GM18499 (cell line): ENCODE measurements around the gene MYBPC2.
A peak's percentile ranks its signal among the peaks of the same experiment; 100 is the strongest.

ENCODE experiments used
- ATAC-seq: cut with Tn5 transposase; IDR thresholded peaks from one replicate; pipeline ENCODE4 v1.9.1; 2021; ENCODE audit warnings: moderate number of reproducible peaks; ENCODE audit not compliant: insufficient read depth, unreplicated experiment

Gene MYBPC2

DNA sequence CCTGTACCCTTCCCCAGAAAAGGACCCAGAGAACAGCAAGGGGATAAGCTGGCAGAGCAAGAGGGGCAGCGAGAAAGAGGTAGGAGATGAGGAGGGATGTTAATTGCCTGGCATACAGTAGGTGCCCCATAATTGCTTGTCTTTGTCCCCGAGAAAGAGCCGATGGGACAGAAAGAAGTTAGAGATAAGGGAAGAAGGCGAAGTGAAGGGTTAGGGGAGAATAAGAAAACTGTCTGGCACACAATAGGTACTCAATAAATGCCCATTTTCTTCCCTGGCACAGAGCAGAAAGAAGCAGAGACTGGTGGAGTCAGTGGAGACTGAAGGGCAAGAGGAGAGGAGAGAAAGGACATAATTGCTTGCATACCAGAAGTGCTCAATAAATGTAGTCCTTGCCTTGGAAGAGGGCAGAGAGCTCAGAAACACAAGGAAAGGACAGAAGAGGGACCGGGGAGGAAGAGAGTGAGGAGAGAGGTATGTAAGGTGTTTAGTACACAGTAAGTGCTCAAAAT lies 62.4 kb downstream of the MYBPC2 start:
- ATAC-seq, result no peak

DNA sequence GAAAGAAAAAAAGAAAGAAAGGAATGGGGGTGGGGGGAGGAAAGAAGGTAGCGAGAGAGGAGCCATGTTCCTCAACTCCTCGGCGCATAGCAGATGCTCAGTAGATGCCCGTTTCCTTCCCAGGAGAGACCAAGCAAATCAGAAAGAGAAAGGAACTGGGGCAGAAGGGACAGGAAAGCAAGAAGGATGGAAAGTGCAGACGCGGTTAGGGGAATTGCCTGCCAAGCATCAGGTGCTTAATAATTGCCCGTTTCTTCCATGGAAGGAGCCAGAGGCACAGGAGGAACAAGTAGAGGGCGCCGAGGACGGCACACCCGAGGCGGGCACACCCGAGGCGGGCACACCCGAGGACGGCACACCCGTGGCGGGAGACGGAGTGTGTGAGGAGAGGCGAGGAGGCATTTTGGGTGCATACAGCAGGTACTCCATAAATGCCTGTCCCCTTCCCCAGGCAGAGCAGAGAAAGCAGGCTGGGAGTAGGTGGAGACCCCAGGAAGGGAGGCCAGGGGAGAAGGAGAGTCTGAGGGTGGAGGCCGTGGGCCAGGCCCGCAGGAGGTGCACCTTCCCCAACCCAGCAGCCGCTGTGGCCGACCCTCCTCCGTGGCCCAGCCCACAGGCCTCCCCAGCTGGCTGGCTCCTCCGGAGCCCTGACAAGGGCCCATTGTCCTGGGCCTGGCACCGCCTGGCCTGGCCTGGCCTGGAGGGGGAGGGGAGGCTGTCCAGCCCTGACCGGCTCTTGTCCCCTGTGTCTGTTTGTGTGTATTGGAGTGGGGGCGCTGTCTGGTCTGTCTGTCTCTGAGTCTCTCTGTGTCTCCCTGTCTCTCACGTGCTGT lies 63.7 kb downstream of the MYBPC2 start:
- ATAC-seq, result no peak

DNA sequence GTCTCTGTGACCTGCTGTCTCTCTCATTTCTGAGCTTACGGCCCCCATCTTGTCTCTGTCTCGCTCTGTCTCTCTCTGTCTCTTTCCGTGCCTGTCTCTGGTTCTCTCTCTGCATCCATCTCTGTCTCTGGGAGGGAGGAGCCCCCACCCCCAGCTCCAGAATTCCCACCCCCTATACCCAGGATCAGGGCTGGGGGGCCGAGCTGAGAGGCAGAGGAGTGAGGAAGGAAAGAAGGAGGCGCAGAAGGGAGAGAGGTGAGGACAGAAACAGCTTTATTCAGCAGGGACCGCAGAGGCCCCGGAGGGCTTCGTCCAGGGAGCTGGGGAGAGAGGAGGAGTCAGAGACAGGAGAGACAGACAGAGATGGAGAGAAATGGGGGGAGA lies 64.3 kb downstream of the MYBPC2 start:
- no peak for ATAC-seq

DNA sequence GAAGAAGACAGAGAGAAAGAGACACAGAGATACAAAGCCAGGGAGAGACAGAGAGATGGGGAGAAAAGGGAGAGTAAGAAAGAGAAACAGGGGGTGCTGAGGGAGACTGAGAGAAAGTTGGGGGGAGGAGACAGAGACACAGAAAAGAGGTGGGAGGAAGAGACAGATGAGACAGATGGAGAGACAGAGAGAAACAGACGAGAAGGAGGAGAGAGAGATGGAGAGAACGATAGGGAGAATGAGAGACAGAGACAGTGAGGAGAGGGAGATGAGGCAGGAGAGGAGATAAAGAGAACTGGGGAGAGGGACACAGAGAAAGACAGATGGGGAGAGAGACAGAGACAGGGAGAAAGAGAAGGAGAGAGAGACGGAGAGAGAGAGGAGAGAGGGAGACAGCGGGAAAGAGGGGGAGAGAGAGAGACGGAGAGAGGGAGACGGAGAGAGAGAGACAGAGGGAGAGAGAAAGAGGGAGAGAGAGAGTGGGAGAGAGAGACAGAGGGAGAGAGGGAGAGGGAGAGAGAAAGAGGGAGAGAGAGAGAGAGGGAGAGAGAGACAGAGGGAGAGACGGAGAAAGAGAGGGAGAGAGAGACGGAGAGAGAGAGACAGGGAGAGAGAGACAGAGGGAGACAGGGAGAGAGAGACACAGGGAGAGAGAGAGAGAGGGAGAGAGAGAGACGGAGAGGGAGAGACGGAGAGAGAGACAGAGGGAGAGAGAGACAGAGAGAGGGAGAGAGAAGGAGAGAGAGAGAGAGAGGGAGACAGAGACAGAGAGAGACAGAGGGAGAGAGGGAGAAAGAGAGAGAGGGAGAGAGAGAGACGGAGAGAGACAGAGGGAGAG lies 65.7 kb downstream of the MYBPC2 start:
- ATAC-seq, result no peak

DNA sequence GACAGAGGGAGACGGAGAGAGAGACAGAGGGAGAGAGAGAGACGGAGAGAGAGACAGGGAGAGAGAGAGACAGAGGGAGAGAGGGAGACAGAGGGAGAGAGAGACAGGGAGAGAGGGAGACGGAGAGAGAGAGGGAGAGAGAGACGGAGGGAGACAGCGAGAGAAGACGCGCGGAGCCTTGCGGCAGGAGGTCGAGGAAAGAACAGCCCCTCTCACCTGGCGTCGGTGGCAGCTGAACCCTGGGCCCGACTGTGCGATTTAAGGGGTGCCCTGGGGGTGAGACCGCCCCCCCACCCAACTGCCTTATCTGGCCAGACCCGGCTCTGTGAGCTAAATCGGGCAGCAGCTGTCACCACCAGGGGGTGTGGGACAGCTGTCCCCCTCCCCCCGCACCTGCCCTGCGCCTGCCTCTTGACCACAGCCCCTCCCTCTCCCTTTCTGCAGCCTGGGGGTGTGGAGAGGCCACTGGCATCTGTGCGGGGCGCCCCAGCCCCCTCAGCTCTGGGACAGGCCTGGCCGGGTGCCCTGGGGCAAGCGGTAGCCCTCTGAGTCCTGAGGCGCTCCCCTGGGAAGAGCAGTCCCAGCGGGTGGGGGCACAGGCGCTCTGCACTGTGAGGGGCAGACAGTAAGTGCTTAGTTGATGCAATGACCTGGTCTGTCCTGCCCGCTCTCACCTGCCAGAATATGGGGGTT lies 67.5 kb downstream of the MYBPC2 start:
- no peak for ATAC-seq

DNA sequence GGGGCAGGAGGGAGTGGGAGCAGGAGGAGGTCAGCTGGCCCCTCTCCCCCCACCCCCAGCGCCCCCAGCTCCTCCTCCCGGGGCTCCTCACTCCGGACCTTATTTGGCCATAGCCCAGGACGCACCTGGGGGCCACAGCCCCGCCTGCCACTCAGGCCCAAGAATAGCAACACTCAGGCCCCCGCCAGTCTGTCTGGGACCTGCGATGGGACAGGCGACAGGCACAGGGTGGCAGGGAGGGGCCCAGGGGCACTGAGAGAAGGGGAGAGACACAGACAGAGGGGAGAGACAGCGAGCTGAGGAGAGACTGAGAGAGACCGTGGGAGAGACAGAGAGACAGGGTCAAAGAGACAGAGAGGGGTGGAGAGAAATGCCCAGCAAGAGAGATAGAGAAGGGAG lies 68.1 kb downstream of the MYBPC2 start:
- ATAC-seq, result no peak

DNA sequence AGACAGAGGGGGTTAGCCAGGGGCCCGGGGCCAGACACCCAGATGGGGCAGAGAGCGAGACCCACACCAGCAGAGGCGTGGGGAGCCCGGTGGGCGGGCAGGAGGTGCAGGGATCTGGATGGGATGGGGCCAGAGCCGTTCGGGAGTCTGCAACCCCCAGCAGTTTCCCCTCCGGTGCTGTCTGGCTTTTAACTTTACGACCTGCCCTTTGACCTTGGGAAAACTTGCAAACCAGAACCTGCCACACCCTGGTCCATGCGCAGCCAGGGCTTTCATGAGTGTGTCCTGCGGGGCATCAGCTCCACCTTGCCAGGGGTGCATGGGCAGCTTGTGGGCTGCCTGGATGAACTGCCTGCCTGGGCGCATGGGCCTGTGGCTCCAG lies 68.5 kb downstream of the MYBPC2 start:
- no peak for ATAC-seq

DNA sequence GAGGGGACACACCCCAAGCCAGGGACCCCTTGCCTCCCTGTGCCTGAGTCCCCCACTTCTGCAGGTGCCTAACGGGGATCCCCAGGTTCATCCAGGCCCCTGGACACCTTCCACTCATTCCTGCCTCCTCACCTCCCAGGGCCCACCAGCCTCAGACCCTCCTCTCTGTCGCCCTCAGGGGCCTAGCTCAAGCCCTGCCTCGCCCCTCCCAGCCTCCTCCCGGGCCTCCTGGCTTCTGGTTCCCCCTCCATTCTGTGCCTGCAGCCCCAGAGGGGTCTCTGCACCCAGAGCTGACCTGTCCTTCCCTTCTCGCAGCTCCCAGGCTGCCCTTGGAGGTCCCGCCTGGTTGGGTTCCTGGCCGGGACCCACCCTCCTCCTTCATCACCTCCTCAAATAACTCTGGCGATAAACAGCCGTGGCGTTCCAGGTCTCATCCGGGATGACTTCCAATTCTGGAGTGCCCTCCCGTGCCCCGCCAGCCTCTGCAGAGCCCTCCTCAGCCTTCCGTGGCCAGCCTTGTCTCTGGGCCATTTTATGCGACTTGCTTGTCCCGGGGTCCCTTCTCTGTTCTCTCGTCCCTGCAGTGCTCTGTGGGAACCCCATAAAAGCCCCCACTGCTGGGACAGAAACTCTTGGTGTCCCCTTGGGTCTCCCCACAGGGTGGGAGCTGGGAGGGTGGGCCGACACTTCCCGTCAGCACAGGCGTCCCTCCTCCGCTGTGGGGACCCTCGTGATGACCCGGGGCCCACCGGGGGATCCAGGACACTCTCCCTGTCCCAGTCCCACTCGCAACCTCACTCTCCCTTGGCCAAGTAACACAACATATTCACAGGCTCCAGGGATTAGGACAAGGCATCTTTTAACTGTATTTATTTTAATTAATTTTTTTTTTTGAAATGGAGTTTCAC lies 69.1 kb downstream of the MYBPC2 start:
- no peak for ATAC-seq

DNA sequence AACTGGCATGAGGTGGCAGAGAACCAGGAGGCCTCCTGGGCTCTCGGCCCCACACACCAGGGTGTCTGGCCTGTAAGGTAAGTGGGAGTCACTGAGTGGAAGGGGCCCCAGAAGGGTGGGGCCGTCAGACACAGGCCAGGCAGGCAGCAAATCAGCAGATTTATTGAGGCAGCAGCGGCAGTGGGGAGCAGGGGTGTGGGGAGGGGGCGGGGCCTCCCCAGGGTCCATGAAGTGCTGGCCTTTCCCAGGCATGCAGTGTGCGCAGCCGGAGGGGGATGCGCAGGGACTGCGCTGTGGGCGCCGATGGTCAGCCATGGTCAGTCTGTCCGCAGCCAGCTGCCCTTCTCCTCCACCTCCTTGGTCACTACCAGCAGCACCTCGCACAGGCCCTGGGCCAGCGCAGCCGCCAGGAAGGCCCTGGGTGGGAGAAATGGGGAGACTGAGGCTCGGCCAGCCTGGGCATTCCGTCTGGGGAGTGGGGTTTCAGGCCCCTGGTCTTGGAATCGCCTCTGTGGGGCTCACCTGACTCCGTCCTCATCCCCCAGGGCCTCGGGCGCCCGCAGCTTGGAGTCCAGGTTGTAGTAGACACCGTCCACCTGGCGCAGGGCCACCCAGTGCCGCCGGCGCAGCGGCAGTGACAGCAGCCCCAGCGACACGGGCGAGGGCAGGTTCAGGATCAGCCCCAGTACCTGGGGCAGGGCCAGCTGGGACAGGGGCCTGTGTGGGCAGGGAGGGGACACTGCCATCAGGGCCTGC lies 73.3 kb downstream of the MYBPC2 start:
- ATAC-seq, result no peak

DNA sequence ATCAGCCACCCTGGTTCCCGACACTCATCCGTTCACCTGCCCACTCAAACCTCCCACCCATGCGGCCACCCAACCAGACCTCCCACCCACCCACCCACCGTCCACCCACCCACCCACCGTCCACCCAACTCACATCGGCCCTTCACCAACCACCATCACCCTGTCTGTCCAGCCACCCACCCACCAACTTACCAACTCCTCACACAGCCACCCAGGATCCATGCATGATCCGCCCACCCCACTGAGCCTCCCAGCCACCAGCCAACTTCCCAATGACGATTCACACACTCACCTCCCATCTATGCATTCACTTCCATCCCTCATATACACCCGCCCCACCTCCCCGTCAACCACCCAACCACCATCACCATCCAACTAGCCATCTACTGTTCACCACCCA lies 74.0 kb downstream of the MYBPC2 start:
- no peak for ATAC-seq

DNA sequence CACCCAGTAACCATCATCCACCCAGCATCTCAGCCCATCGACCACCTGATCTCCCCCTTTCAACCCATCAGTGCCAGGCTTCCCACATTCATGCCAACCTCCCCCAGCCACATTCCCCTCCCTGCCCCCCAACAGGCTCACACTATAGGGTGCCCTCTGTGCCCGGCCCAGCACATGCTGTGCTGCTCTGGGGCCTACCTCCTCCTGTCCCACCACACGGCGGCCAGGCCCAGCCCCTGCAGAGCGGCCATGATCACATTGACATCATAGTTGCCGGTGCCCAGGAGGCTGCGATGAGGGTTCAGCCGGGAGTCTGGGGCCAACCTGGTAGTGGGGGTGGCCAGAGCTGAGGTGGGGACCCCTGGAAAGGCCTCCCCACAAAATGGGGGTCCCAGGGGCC lies 74.7 kb downstream of the MYBPC2 start:
- ATAC-seq, result no peak

DNA sequence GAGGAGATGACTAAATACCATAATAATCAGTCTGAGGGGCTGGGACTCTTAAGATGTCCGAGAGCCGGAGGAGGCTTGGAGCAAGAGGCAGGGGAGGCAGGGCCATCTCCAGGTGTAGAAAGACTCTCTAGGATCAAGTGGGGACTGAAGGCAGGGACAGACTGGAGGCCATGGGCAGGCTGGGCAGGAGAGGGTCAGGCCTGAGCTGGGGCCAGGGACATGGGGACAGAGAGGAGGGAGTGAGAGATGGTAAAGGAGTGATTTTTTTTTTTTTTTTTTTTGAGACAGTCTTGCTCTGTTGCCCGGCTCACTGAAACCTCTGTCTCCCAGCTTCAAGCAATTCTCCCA lies 76.1 kb downstream of the MYBPC2 start:
- ATAC-seq, result no peak

DNA sequence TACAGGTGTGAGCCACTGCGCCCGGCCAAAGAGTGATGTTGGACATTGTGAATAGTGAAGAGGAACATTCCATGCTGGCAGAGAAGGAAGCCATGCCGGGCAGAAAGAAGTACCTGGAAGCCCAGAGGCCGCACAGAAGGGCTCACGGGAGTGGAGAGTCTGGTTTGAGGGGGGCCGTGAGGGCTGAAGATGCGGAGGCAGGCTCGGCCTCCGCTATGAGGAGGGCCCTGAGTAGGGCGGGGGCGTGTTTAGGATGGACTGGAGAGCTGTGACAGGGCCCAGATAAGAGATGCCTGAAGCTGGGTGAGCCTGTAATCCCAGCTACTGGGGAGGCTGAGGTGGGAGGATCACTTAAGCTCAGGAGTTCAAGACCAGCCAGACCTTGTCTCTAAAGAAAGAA lies 76.7 kb downstream of the MYBPC2 start:
- no peak for ATAC-seq

DNA sequence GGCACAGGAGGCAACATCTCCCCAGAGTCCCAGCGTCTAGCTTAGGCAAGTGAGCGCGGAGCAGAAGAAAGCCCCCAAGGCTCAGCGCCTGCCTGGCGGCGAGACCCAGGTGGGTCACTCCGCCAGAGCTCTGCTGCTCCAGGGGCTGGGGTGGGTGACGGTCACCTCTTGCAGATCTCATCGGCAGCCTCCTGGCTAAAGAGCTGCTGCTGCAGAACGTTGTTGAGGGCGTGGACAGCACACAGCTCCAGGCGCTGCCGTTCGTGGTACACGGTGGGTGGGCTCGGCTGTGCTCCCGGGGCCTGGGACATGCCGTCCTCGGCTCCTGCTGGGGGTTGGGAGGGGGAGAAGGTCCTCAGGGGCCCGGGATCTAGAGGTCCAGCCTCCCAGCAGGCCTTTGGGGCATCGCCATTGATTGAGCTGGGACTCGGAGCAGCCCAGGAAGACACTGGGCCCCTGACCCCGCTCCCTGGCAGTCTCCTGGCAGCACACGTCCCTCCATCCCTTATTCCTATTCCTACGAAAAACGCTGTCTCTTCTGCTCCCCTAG lies 77.5 kb downstream of the MYBPC2 start:
- no peak for ATAC-seq

DNA sequence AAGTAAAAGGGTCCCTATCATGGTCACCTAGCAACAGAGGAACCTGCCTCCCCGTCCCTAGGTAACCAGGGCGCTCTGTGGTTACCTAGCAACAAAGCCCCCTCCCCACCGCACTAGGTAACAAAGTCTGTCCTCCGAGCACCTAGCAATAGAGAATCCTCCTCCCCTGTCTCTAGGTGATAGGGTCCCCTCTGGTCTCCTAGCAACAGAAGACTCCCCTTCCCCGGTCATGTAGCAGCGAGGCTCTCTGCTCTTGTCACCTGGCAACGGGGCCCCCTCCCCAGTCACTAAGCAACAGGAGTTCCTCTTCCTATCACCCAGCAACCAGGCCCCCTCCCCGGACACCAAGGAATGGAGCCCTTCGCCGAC lies 78.0 kb downstream of the MYBPC2 start:
- no peak for ATAC-seq

DNA sequence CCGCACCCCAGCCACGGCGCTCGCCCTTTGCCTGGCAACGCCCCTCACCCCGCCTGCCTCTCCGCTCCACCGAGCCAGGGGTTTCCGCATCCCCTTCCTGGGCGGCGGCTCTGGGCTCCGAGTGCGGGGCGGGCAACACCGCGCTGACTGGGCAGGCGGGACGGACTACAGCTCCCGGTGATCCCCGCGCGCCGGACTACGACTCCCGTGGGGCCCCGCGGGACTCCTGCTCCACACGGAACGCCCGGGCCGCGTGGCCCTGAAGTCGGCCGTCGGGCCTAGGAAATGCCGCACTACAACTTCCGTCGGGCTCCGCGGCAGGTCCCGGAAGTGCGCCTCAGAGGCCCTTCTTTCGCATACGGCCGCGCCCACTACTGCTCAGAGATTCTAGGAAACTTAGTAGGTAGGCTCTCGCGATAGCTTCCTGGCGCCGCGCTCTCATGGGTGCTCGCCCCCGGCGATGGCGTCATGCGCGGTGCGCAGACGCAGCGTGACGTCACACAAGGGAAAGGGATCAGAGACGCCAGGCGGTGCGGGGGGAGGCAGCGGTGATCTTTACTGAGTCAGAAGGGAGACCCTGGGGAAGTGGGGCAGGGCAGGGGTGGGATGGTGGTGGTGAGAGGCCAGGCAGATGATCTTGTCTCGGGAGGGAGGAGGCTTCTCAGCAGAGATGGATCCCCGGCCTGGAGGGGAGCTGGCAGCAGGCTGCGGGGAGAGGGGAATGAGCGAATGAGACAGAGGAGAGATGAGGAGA lies 78.6 kb downstream of the MYBPC2 start, which contains the start of gene JOSD2:
Gene JOSD2 (minus strand): TSS at position 123 of the 754 bp plus-strand sequence. CDS start 760 bp downstream, outside the sequence.
- peak; percentile 61 for ATAC-seq

DNA sequence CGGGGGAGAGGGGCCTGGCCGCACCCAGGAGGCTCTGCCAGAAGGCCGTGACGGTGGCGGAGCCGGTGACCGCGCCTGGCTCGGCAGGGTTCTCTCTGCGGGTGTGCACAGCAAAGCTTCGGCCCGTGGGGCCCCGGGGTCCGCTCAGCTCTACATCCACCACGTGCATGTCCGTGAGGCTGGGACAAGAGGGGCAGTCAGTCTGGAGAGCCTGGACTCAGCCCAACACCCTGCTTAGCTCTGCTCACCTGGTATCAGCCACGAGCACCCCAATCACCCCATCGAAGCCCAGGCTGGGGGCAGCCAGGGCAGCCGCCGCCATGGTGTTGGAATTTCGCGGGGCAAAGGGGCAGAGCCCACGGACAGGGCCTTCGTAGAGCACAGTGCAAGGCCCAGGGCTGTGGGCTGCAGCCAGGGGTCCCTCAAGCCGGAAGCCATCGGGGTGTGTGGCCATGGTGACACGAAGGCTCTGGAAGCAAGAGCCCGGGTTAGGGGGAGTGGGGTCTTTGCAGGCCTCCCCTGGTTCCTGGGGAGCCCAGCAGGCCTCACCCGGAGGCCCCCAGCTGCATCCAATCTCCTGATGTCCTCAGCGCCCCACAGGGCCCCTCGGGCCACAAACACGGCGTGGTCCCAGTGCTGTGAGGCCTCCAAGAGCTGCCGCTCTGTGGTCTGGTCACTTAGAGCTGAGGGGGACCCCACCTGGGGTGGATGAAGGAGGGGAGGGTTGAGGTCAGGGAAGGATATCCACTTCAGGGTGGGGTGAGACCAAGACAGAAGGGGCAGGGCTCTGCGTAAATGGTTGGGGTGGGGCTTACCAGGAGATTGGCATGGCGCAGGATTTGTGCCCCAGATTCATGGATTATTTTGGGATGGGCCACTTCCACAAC lies 79.7 kb downstream of the MYBPC2 start:
- ATAC-seq, result no peak
